GM21447 (cell line): Measurements from ENCODE around the gene LITAFD.
A peak's percentile ranks its signal among the peaks of the same experiment; 100 is the strongest.
"Not testable (repeated sequence)": the region's sequence is repeated elsewhere in the genome, so short reads cannot be mapped to it uniquely, and the experiment has no call there.

Source experiments
- ATAC-seq: cut with Tn5 transposase; IDR thresholded peaks from one replicate; pipeline ENCODE4 v1.9.1; 2021; ENCODE audit not compliant: unreplicated experiment

LITAFD gene

DNA sequence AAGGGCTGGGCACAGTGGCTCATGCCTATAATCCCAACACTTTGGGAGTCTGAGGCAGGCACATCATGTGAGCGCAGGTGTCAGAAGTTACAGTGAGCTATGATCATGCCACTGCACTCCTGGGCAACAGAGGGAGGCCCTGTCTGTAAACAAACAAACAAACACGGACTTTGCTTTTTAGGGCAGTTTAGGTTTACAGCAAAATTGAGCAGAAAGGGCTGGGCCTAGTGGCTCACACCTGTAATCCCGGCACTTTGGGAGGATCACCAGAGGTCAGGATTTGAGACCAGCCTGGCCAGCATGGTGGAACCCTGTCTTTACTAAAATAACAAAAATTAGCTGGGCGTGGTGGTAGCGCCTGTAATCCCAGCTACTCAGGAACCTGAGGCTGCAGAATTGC, 10.1 kb upstream of the LITAFD start:
- ATAC-seq, result no peak

GRCh38 chr16:8872967-8873865, 8.9 kb upstream of the LITAFD start:
- no peak for ATAC-seq

GRCh38 chr16:8873866-8874195, 8.3 kb upstream of the LITAFD start:
- not testable (repeated sequence) for ATAC-seq

DNA sequence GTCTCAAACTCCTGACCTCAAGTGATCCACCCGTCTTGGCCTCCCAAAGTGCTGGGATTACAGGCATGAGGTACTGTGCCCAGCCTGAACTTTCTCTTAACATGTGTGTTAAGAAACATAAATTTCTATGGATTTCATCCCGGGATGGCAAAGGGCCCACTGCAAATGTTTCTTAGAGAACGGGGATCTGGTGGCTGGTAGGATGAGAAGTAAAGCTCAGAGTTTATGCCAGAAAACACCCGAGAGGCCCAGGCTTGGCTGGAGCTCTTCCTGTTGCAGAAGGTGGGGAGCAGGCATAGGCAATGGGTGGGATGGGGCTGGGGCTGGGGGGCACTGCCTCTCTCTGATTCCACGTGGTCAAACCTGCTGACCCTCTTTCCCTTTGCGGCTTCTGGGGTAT, 7.8 kb upstream of the LITAFD start:
- no peak for ATAC-seq

DNA sequence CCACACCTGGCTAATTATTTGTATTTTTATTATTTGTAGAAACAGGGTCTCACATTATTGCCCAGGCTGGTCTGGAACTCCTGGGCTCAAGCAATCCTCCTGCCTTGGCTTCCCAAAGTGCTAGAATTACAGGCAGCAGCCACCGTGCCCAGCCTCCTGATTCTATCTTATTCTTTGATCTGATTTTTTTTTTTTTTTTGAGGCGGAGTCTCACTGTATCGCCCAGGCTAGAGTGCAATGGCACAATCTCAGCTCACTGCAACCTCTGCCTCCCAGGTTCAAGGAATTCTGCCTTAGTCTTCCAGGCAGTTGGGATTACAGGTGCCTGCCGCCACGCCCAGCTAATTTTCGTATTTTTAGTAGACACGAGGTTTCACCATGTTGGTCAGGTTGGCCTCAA, 6.8 kb upstream of the LITAFD start:
- not testable (repeated sequence) for ATAC-seq

DNA sequence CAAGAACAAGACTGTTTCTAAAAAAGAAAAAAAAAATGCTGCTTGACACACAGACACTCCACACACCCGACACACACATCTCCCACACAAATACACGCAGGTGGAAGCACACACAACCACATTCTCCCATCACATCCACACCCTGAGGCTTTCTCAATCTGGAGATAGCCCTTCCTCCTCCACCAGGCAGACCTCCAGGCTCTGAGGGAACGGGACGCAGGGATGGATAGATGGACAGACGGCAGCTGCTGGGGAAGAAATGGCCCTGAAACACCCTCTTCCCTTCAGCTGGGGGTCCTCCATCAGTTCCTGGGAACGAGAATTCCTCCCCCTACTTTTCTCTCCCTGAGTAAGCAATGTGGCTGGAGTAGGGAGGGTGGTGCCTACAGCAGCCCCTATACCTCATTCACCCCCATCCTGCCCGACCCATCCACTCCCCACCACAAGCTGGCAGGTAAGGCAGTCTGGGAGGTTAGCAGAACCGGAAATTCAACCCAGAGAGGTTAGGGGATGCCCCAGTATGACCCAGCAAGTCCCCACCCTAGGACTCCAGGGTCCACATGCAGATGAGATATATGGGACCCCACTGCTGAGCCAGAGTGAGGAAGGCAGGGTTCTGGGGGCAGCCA, 4.1 kb upstream of the LITAFD start:
- ATAC-seq, result no peak

DNA sequence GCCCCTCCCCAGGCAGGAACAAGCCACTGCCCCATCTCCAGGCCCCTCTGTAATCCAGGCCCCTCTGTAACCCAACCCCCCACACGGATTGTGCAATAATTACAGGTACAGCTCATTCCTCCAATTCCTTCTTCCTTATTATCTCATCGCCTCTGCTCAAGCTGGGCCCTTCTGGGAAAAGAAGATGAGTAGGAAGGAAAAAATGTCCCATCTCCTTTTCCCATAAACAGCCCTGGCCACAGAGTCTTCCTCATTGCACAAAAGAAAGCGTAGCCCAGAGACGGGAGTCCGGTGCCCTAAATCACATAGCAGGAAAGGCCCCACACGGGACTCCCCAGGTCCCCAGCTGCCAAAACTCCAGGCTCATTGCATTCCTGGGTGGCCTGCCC, 3.6 kb upstream of the LITAFD start:
- no peak for ATAC-seq

DNA sequence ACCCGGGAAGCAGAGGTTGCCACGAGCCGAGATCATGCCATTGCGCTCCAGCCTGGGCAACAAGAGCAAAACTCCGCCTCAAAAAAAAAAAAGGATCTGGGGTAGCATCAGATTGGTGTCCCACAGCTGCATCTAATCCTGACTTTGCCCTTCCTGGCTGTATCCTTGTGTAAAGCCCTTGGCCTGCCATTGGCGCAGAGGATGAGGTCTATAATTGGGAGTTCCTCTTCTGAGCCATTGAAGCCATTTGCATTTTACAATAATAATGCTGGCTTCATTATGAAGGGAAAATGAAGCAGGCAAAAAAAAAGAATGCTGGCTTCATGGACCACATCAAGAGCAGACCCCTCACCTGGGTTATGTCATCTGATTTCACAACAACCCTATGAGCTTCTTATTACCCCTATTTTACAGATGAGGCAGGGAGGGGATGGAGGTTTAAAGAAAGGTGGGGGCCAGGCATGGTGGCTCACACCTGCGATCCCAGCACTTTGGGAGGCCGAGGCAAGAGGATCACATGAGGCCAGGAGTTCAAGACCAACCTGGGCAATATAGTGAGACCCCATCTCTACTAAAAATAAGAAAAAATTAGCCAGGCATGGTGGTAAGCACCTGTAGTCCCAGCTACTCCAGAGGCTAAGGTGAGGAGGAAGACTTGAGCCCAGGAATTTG, 1.2 kb upstream of the LITAFD start:
- no peak for ATAC-seq

GRCh38 chr16:8882725-8883377, 700 bp downstream of the LITAFD start:
- no peak for ATAC-seq

GRCh38 chr16:8885674-8886592, 3.8 kb downstream of the LITAFD start:
- ATAC-seq, result no peak

GRCh38 chr16:8886593-8887430, 4.7 kb downstream of the LITAFD start:
- no peak for ATAC-seq

DNA sequence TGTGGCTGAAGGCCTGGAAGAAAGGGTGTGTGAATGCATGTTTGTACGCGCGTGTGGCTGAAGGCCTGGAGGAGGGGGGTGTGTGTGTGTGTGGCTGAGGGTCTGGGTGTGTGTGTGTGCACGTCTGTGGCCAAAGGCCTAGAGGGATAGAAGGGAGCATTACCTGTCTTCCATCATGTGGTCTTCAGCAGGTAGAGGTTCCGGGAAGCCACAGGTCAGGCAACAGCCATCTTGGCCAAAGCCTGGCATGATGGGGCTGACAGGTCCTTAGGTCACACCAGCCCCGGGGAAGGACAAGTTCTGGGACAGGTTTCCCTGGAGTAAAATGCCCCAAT, 5.2 kb downstream of the LITAFD start:
- no peak for ATAC-seq

DNA sequence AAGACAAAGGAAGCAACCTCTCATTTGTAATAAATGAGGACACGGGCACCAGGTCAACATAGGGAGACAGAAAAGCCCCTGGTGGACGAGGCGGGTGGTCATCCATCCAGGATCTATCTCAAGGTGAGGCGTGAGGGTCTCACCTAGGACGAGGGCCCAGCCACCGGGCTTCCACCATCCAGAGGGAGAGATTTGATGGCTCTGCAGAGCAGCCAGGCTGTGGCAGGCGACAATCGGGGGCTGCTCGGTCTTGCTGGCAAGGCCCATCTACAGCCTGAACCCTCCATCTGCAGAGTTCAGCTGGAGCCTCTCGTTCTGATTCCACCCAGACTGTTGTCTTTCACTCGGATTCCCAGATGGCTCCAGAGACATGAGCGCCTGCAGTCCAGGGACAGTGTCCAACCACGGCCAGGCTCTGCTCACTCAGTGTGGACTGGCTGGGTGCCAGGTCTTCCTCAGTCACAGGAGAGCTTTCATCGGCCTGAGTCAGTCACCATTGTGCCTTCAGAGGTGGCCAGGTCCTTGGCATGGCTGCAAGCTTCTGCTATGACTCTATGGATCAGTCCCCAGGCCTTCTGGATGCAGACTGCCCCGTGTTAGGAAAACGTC, 5.9 kb downstream of the LITAFD start:
- no peak for ATAC-seq

DNA sequence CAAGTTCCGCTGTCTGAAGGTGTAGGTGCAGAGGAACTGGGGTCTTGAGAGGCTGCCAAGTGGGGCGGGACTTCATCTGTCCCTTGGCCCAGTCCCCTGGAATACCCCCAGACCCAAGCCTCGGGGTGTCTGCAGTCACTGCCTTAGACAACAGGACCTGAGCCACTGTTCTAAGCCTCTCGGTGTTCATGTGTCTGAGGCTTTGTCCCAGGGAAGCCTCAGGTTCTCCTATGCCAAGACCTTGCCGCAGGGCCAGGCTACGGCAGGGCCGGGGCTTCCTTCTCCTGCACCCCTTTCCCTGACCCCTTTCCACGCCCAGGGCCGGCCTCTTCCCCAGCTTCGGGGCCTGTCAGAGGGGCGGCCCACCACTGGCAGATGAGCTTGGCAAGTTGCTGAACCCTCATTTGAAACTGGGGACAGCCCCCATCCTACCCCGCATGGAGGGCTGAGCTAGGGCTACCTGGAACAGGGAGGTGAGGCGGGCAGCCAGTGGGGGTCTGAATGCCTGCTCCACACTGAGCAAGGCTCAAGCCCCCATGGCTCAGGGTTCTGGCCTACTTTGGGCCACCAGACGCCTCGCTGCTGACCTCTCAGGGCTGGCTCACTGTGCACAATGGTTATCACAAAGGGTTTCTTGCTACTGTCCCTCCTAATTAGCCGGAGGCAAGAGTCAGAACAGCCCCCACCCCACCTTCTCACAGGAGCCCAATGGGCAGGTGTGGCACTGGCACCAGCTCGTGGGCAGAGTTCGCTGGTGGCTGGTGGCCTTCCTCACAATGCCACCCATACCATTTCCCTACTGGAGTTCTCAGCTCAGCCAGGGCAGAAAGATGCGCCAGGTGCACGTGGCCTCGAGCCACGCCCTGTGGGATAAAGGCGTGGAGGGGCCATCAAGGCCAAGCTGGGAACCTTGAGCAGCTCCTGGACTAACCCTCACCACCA, 7.1 kb downstream of the LITAFD start:
- no peak for ATAC-seq

DNA sequence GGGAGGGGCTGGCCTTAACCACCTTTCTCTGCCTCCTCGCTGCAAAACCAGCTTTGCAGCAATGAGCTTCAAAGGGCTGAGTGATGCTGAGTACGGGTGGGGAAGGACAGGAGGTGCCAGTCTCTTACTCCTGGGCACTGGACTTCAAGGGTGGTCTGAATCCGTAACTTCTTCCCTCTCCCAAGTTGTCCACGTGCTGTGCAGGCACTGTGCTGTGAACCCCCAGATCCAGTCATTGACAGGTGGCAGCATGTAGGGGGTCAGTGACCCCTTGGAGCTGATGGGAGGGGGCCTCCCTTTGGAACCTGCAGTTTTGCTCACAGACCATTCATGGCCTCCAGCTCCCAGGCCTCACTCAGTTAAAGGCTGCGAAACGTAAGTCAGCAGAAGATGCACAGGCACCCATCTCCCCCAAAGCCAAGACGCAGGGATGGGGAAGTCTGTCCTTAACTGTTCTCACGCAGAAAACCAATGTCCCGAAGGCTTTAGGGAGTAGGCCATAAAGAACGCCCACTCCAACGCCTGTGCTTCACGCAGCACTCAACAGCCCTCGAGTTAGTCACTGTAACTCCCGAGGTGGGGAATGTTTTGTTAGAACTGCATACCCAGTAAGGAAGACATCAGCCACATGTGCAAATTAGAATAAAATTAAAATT, 7.9 kb downstream of the LITAFD start:
- ATAC-seq, result no peak

DNA sequence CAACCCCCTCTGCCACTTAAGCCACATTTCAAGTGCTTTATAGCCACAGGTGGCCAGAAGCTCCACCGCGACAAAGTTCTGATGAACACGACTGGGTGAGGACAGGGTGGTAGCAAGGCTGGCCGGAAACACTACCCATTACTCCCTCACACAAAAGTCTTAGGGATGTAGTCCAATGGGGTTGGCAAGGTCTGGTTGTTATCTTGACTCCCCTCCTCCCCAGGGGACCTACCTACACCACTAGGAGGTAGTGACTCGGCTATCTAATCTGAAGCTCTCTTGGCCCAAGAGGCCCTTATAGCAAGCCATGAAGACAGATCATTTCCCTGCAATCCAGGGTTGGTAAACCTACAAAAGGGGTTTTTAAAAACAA, 8.4 kb downstream of the LITAFD start:
- ATAC-seq, result no peak

DNA sequence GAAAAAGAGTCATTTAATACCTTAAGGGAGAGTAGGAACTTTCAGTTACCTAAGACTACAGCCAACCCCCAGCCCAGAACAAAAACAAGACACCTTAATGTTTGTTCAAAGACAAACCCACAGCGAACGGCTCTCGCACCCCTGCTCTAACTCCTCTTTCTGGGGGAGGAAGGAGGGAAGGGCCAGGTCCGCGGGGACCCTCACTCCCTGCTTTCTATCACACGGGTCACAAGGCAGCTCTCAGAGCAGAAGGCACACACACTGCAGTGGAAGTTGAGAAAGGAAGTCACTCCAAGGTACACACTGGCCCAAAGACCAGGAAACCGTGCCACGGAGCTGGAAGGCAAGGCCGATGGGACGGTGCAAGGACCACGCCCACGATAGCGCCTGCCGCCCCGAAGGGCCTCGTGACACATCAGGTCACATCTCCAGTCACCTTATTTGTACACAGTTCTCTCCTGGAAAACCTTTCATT, 10.0 kb downstream of the LITAFD start:
- ATAC-seq, result peak; percentile 20

DNA sequence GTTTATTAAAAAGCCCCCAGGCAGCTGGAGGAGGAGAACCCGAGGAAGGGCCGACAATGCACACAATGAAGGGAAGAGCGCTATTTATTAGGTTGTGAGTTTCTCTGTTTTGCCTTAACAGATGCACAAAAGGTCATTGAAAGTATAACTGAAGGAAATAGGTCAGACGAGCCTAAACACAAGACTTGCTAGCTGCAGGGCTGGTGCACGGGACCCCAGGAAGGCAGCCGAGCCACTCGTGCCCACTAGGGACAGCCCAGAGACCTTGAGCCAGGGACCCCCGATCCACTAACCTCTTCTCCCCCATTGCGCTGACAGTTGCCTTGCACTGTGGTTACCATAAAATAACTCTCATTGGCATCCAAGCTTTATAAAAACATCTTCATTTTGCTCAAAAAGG, 11.3 kb downstream of the LITAFD start:
- no peak for ATAC-seq
